GM21717 (cell line): ENCODE measurements around the gene CHMP4B.
A peak's percentile ranks its signal among the peaks of the same experiment; 100 is the strongest.

Experiments
- ATAC-seq: cut with Tn5 transposase; IDR thresholded peaks from one replicate; pipeline ENCODE4 v1.9.1; 2021; ENCODE audit warnings: mild to moderate bottlenecking, moderate library complexity; ENCODE audit not compliant: unreplicated experiment

CHMP4B gene

GRCh38 chr20:33859751-33860150, 48.6 kb downstream of the CHMP4B start:
- no peak for ATAC-seq

- ATAC-seq = no peak
Measured at GRCh38 chr20:33861458-33861857, 50.3 kb downstream of the CHMP4B start.

- ATAC-seq = no peak
Measured at GRCh38 chr20:33862709-33863403, 51.7 kb downstream of the CHMP4B start.

GRCh38 chr20:33863440-33864323, 52.5 kb downstream of the CHMP4B start:
- ATAC-seq = no peak

- ATAC-seq = no peak
Measured at GRCh38 chr20:33864324-33864963, 53.3 kb downstream of the CHMP4B start.

- ATAC-seq = no peak
Measured at GRCh38 chr20:33865761-33866370, 54.7 kb downstream of the CHMP4B start.

GRCh38 chr20:33866398-33867100, 55.4 kb downstream of the CHMP4B start:
- no peak for ATAC-seq

- no peak for ATAC-seq
Measured at GRCh38 chr20:33868042-33868441, 56.9 kb downstream of the CHMP4B start.

GRCh38 chr20:33868595-33868994, 57.4 kb downstream of the CHMP4B start:
- no peak for ATAC-seq

GRCh38 chr20:33869283-33869682, 58.1 kb downstream of the CHMP4B start:
- ATAC-seq = no peak

- ATAC-seq = no peak
Measured at GRCh38 chr20:33871362-33871761, 60.2 kb downstream of the CHMP4B start.

GRCh38 chr20:33874129-33874528, 63.0 kb downstream of the CHMP4B start:
- no peak for ATAC-seq

GRCh38 chr20:33875055-33875454, 63.9 kb downstream of the CHMP4B start:
- ATAC-seq = peak; percentile 69

GRCh38 chr20:33875534-33876026, 64.4 kb downstream of the CHMP4B start:
- no peak for ATAC-seq

GRCh38 chr20:33878583-33878982, 67.4 kb downstream of the CHMP4B start:
- ATAC-seq = no peak

- no peak for ATAC-seq
Measured at GRCh38 chr20:33880396-33880795, 69.2 kb downstream of the CHMP4B start.

- ATAC-seq = no peak
Measured at GRCh38 chr20:33881989-33882388, 70.8 kb downstream of the CHMP4B start.

- no peak for ATAC-seq
Measured at GRCh38 chr20:33882481-33882880, 71.3 kb downstream of the CHMP4B start.

GRCh38 chr20:33883164-33883563, 72.0 kb downstream of the CHMP4B start:
- ATAC-seq = peak; percentile 72

- ATAC-seq = no peak
Measured at GRCh38 chr20:33884633-33885032, 73.5 kb downstream of the CHMP4B start.
